GM18519 (cell line): ENCODE measurements around the gene CD47.

ENCODE experiments used
- ATAC-seq: cut with Tn5 transposase; IDR thresholded peaks from one replicate; pipeline ENCODE4 v1.9.1; 2021; ENCODE audit warnings: mild to moderate bottlenecking, moderate library complexity; ENCODE audit not compliant: unreplicated experiment, low FRiP score

Gene CD47

DNA sequence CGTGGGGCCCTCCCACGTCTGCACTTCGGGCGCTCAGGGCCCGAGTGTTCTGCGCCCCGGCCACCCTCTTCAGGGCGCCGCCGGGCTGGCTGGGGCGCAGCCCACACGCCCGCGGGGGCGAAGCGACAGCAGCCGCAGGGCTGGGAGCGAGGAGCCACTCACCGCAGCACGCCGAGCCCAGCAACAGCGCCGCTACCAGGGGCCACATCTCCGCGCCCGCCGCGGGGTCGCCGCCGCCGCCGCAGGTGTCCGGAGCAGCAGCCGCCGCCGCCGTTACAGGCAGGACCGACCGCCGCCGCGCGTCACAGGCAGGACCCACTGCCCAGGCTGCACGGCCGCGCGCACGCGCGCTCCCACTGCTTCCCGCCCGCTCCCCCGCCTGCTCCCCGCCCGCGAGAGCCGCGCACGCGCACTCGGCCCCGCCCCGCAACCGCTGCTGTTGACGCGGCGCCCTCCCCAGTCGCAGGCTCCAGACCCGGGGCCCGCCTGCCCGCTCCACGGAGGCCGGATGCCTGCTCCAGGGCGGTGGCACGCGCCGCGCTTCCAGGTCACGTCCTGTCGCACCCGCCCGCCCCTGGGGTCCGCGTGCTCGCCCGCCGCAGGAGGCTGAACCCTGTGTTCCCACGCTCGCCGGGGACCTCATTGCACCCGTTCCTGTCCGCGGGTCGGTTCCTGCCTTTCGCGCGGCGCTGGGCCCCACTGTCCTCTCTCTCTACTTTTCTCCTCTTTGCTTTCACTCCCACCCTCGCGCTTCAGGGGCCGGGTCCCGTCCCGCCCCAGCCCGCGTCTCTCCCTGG lies at the start of gene CD47:
CD47 (minus strand) TSS at position 331 of the 797 bp plus-strand sequence; CDS start at position 208, 123 bp downstream.
- ATAC-seq, result peak; percentile 41

DNA sequence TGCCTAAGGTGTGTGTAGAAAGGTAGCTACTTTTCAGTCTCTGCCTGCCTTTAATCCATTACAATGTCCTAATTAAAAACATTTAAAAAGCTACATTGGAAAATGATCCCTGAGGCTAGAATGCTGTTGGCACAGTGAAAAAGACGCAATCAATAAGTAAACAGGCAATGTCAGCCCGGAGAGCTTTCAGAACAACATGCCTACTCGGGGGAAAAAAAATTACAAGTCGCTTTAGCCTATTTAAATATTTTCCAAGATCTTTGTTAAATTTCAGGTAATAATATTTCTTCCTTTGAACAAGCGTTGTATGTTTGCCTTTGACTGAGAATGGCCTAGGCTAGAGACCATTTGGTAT lies 46.6 kb upstream of the CD47 start:
- ATAC-seq, result no peak

- no peak for ATAC-seq
Observed at GRCh38 chr3:108136561-108137459, 46.0 kb upstream of the CD47 start.

DNA sequence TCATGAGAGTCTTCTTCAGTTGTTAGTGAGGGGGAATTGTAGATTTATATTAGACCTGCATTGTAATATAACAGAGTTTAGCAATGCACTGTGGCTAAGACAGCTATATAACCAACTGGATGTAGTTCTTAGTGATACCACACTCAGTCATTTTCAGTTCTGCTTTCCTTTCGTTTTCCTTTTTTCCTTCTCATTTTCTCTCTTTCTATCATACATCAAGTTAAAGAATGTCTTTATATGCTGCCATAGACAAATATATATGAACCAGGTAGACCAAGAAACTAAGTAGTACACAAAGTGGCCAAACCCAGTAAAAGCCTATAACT lies 43.7 kb upstream of the CD47 start:
- ATAC-seq, result peak; percentile 32

GRCh38 chr3:108133858-108134554 lies 43.2 kb upstream of the CD47 start:
- ATAC-seq, result peak; percentile 5

- no peak for ATAC-seq
Observed at GRCh38 chr3:108133048-108133369, 42.2 kb upstream of the CD47 start.

GRCh38 chr3:108131475-108132134 lies 40.8 kb upstream of the CD47 start:
- no peak for ATAC-seq

GRCh38 chr3:108130701-108131474 lies 40.1 kb upstream of the CD47 start:
- ATAC-seq, result no peak

DNA sequence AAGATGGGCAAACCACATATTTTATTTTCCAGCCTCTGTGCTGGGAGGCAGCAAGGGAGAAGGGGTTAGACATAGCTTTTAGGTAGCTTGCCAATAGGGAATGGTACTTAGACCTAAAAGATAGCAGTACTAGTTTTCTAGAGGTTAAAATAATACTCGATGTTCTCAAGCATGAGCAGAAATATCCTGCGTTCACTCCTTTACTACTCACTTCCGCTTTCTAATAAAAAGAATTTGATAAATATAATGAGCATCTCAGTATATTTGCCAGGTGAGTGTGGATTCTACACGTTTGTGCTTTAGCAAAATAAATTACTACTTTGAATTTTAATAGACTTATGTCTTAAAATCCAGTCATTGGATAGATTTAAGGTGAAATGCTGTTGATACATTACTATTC lies 39.4 kb upstream of the CD47 start:
- no peak for ATAC-seq

DNA sequence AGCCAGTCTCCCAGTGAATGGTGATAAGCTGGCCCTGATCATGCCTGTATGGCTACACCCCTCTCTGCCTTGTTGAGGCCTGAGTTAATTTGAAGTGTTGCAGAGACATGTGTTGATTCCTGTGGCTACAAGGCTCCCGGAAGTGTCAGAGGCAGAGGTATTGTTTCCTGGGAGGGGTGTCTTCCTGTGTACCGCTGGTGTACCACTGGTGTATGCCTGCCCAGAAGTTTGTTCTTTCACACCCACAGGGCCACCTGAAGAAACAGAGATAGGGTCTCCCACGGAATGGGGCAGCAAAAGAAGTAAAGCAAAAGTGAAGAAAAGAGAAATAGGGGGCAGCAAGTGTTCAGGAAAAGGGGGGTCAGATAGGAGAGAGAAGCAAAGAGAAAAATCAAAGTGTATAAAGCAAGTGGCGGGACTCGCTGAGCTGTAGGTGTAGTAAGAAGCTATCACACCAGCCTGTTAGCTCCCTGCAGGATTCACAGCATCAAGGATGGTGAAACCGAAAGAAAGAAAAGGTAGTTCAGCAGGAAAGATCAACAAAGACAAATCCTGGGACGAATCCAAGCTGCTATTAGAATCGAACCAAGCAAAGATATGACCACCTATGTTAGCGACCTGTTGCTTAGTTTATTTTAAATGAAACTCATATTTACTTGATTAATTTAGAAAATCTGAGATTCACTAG lies 36.6 kb upstream of the CD47 start:
- ATAC-seq, result no peak

GRCh38 chr3:108126348-108126747 lies 35.5 kb upstream of the CD47 start:
- ATAC-seq, result no peak

- ATAC-seq, result peak; percentile 41
Observed at GRCh38 chr3:108125550-108126071, 34.8 kb upstream of the CD47 start.

DNA sequence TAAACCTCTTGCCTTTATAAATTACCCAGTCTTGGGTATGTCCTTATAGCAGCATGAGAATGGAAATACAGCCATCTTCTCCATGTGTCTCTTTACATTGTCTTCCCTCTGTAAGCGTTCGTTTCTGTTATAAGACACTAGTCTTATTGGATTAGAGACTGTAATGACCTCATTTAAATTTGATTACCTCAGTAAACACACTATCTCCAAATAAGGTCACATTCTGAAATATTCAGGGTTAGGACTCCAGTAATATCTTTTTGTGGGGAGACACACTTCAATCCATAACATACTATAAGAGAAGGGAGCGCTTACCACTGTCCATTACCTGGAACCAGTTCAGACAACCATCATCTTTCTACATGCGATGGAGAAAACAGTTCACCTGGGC lies 34.3 kb upstream of the CD47 start:
- no peak for ATAC-seq

DNA sequence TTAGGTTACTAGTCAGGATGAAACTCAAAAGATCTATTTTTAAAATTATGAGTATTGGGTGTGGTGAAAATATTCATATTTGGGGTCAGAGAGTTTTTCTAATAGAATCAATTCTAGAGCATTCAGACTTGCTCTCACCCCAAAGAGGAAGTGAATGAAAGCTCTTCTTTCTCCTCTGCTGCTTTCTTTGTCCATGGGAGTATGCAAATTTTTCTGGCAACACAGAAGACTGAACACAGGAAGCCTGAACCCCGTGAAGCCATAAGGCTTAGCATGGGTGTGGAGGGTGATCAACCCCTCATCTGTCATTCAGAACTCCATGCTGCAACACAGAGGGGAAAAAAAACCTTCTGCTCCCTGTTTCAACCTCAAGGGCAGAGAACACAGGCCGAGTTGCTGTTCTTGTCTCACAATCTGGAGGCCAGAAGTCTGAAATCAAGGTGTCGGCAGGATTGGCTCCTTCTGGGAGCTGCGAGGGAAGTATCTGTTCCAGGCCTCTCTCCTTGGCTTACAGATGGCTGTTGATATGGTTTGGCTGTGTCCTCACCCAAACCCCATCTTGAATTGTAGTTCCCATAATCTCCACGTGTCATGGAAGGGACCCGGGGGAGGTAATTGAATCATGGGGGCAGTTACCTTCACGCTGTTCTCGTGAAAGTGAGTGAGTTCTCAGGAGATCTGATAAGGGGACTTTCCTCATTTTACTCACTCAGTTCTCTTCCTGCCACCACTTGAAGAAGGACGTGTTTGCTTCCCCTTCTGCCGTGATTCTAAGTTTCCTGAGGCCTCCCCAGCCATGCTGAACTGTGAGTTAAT lies 33.7 kb upstream of the CD47 start:
- peak; percentile 77 for ATAC-seq

- ATAC-seq, result no peak
Observed at GRCh38 chr3:108123326-108123725, 32.5 kb upstream of the CD47 start.

- ATAC-seq, result no peak
Observed at GRCh38 chr3:108122276-108122675, 31.4 kb upstream of the CD47 start.

GRCh38 chr3:108119398-108120104 lies 28.7 kb upstream of the CD47 start:
- no peak for ATAC-seq
